Liver (tissue), 9 donors: Measurements from ENCODE around the gene CCDC141. TPM values are rescaled to one million over a fixed set of nuclear protein-coding genes. Genes with fewer than 3 reads are reported as not detected.
A peak's percentile ranks its signal among the peaks of the same experiment; 100 is the strongest.

Experiments
- DNase-seq: peaks from one replicate; pipeline ENCODE4 v3.0.0-alpha.2; 2017; ENCODE audit warnings: low spot score
- H3K27ac ChIP-seq, 2 donors: one replicate each; pipeline ENCODE4 v1.7.0; 2013; ENCODE audit warnings: inconsistent platforms in 2 of 2, low read length in 2 of 2, control low read depth in 1 of 2, low read depth in 1 of 2, mild to moderate bottlenecking in 1 of 2
- H3K27me3 ChIP-seq, 4 donors: one replicate each; pipeline versions ENCODE4 v1.6.1 to v1.7.0; 2013; ENCODE audit warnings: low read length in 3 of 4, inconsistent platforms in 1 of 4, mild to moderate bottlenecking in 1 of 4, moderate library complexity in 1 of 4; ENCODE audit not compliant: control insufficient read depth in 4 of 4, insufficient read depth in 4 of 4
- H3K36me3 ChIP-seq, 4 donors: one replicate each; pipeline versions ENCODE4 v1.6.1 to v1.7.0; 2013; ENCODE audit warnings: low read length in 3 of 4, mild to moderate bottlenecking in 3 of 4, low read depth in 1 of 4, moderate library complexity in 1 of 4; ENCODE audit not compliant: control insufficient read depth in 4 of 4, insufficient read depth in 3 of 4
- H3K4me1 ChIP-seq, 4 donors: one replicate each; pipeline versions ENCODE4 v1.6.1 to v1.7.0; 2013; ENCODE audit warnings: low read length in 3 of 4, mild to moderate bottlenecking in 3 of 4, moderate library complexity in 1 of 4; ENCODE audit not compliant: control insufficient read depth in 4 of 4, insufficient read depth in 4 of 4
- H3K4me3 ChIP-seq, 3 donors: one replicate each; pipeline versions ENCODE4 v1.6.1 to v1.7.0; 2013; ENCODE audit warnings: low read length in 3 of 3, control low read depth in 1 of 3, low read depth in 1 of 3, mild to moderate bottlenecking in 1 of 3
- H3K9ac ChIP-seq, 2 donors: one replicate each; pipeline ENCODE4 v1.7.0; 2013; ENCODE audit warnings: low read length in 2 of 2, mild to moderate bottlenecking in 2 of 2, moderate library complexity in 2 of 2, control low read depth in 1 of 2, low read depth in 1 of 2
- H3K9me3 ChIP-seq, 4 donors: one replicate each; pipeline versions ENCODE4 v1.6.1 to v1.7.0; 2013; ENCODE audit warnings: low read length in 3 of 4; ENCODE audit not compliant: control insufficient read depth in 4 of 4
- CTCF ChIP-seq: fragments of 150-350 bp; IDR thresholded peaks from 2 replicates; pipeline ENCODE4 v1.5.1; 2017; ENCODE audit warnings: improper control_type of control experiment, low read depth, low read length; ENCODE audit not compliant: missing input control
- EGR1 ChIP-seq, 2 donors: IDR thresholded peaks; 2 replicates each; pipeline ENCODE4 v1.6.1; 2016 to 2018; ENCODE audit warnings: antibody characterized with exemption in 2 of 2, low read depth in 2 of 2
- FOXA1 ChIP-seq: IDR thresholded peaks from 2 replicates; pipeline ENCODE4 v1.6.1; 2016; ENCODE audit warnings: antibody characterized with exemption
- FOXA2 ChIP-seq: IDR thresholded peaks from 2 replicates; pipeline ENCODE4 v1.6.1; 2016; ENCODE audit warnings: antibody characterized with exemption
- GABPA ChIP-seq, 2 donors: IDR thresholded peaks in 1 of 2; conservative IDR thresholded peaks in 1 of 2; 2 replicates each; pipeline ENCODE4 v1.6.1; 2016; ENCODE audit warnings: antibody characterized with exemption in 2 of 2, mild to moderate bottlenecking in 1 of 2, moderate library complexity in 1 of 2
- HNF4A ChIP-seq, 2 donors: conservative IDR thresholded peaks; 2 replicates each; pipeline ENCODE4 v1.6.1; 2016; ENCODE audit warnings: antibody characterized with exemption in 2 of 2, mild to moderate bottlenecking in 2 of 2
- HNF4G ChIP-seq: IDR thresholded peaks from 2 replicates; pipeline ENCODE4 v1.6.1; 2016; ENCODE audit warnings: antibody characterized with exemption
- JUND ChIP-seq, 2 donors: IDR thresholded peaks; 2 replicates each; pipeline ENCODE4 v1.6.1; 2016; ENCODE audit warnings: antibody characterized with exemption in 2 of 2
- NR2F2 ChIP-seq: IDR thresholded peaks from 2 replicates; pipeline ENCODE4 v1.6.1; 2016; ENCODE audit warnings: antibody characterized with exemption
- RAD21 ChIP-seq, 2 donors: IDR thresholded peaks; 2 replicates each; pipeline ENCODE4 v1.6.1; 2016; ENCODE audit warnings: antibody characterized with exemption in 2 of 2, mild to moderate bottlenecking in 2 of 2
- REST ChIP-seq: IDR thresholded peaks from 2 replicates; pipeline ENCODE4 v1.6.1; 2016; ENCODE audit warnings: antibody characterized with exemption, mild to moderate bottlenecking
- RXRA ChIP-seq, 2 donors: IDR thresholded peaks; 2 replicates each; pipeline ENCODE4 v1.6.1; 2017 to 2018; ENCODE audit warnings: antibody characterized with exemption in 2 of 2, mild to moderate bottlenecking in 1 of 2
- SP1 ChIP-seq: IDR thresholded peaks from 2 replicates; pipeline ENCODE4 v1.6.1; 2018; ENCODE audit warnings: antibody characterized with exemption, mild to moderate bottlenecking
- TAF1 ChIP-seq: conservative IDR thresholded peaks from 2 replicates; pipeline ENCODE4 v1.6.1; 2016; ENCODE audit warnings: antibody characterized with exemption, mild to moderate bottlenecking
- YY1 ChIP-seq: IDR thresholded peaks from 2 replicates; pipeline ENCODE4 v1.6.1; 2016; ENCODE audit warnings: antibody characterized with exemption, mild to moderate bottlenecking
- WGBS: extraction: QIAGEN DNeasy Blood & Tissue Kit; methylation state at CpG from one replicate; pipeline ENCODE4 v1.1.7; 2013; 5-methylcytosine and 5-hydroxymethylcytosine counted together
- polyA plus RNA-seq, 2 donors: library from polyadenylated mRNA; stranded (reverse) in 1 of 2; unstranded in 1 of 2; fragments of 200-250 nt in 1 of 2; fragments of >200 nt in 1 of 2; fragmentation: Nextera tagmentation in 1 of 2; extraction: Ambion mirVana in 1 of 2; gene quantifications; one replicate each; pipeline versions ENCODE4 v1.2.1 to v1.2.3, GENCODE V29; 2013 to 2015
- total RNA-seq, 2 donors: library from RNA; depleted of rRNA; stranded (reverse); fragments of >200 nt; gene quantifications; one replicate each; pipeline ENCODE4 v1.2.3, GENCODE V29; 2014
- TF ChIP-seq, protein P1 (sequence below): IDR thresholded peaks from 2 replicates; pipeline ENCODE4 v1.6.1; 2016; ENCODE audit warnings: antibody characterized with exemption
- TF ChIP-seq, protein P2 (sequence below): IDR thresholded peaks from 2 replicates; pipeline ENCODE4 v1.6.1; 2016; ENCODE audit warnings: antibody characterized with exemption
- TF ChIP-seq, protein P3 (sequence below): IDR thresholded peaks from 2 replicates; pipeline ENCODE4 v1.6.1; 2016; ENCODE audit warnings: antibody characterized with exemption
- donor health status: healthy.
- donor health status: healthy.
- donor health status: healthy.
- donor health status: healthy.
- donor health status: healthy.

The CCDC141 gene
- total and polyA plus RNA-seq, 4 donors: 0.05 to 1.0 (median 0.39) TPM

GRCh38 chr2:178949584-178949983 lies 100.4 kb downstream of the CCDC141 start:
- Histone ChIP-seq H3K4me3 (no peak overlapping the region), H3K9ac (no peak overlapping the region), H3K9me3 (no peaks in the 10 kb centered on the region), H3K36me3 (no peaks in the 10 kb centered on the region), H3K27ac (no peak overlapping the region), H3K27me3 (no peaks in the 10 kb centered on the region), H3K4me1 (peaks cover 0 to 12% (median 7%) of the 10 kb centered on the region in 4 donors)
- TF ChIP-seq SP1 (no peak), NR2F2 (no peak), YY1 (no peak), RXRA (IDR thresholded peaks at IDR 0.05) (no peak), FOXA1 (no peak), REST (no peak)
- TF ChIP-seq, protein P1, sequence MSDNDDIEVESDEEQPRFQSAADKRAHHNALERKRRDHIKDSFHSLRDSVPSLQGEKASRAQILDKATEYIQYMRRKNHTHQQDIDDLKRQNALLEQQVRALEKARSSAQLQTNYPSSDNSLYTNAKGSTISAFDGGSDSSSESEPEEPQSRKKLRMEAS: no peak
- no peak for DNase-seq
- WGBS: 47% methylated on average over 4 of the region's 4 CpGs

- Histone ChIP-seq H3K9me3 (no peaks in the 10 kb centered on the region), H3K36me3 (no peaks in the 10 kb centered on the region), H3K4me1 (peaks cover 0 to 12% (median 7%) of the 10 kb centered on the region in 4 donors), H3K27me3 (no peaks in the 10 kb centered on the region), H3K4me3 (no peak overlapping the region), H3K9ac (no peak overlapping the region), H3K27ac (no peak overlapping the region)
- WGBS: 57% methylated on average over 2 of the region's 2 CpGs
- no peak for DNase-seq
- TF ChIP-seq EGR1 (IDR thresholded peaks at IDR 0.05; ENCODE audit: low read depth in 2 of 2) (no peak), REST (no peak), RAD21 (IDR thresholded peaks at IDR 0.05) (no peak), RXRA (IDR thresholded peaks at IDR 0.05) (peak in 1 of 2 donors; percentile 31), FOXA2 (no peak), NR2F2 (no peak), HNF4G (peak; percentile 83), TAF1 (no peak), HNF4A (conservative IDR thresholded peaks at IDR 0.05) (peak; percentile 72 to 89), SP1 (peak; percentile 45), YY1 (no peak), CTCF (no peak), JUND (IDR thresholded peaks at IDR 0.05) (peak in 1 of 2 donors; percentile 46), GABPA (IDR thresholded peaks at IDR 0.05 in 1 of 2, conservative IDR thresholded peaks at IDR 0.05 in 1 of 2) (no peak), FOXA1 (no peak)
- TF ChIP-seq, protein P2, sequence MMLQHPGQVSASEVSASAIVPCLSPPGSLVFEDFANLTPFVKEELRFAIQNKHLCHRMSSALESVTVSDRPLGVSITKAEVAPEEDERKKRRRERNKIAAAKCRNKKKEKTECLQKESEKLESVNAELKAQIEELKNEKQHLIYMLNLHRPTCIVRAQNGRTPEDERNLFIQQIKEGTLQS: peak; percentile 43
- TF ChIP-seq, protein P3, sequence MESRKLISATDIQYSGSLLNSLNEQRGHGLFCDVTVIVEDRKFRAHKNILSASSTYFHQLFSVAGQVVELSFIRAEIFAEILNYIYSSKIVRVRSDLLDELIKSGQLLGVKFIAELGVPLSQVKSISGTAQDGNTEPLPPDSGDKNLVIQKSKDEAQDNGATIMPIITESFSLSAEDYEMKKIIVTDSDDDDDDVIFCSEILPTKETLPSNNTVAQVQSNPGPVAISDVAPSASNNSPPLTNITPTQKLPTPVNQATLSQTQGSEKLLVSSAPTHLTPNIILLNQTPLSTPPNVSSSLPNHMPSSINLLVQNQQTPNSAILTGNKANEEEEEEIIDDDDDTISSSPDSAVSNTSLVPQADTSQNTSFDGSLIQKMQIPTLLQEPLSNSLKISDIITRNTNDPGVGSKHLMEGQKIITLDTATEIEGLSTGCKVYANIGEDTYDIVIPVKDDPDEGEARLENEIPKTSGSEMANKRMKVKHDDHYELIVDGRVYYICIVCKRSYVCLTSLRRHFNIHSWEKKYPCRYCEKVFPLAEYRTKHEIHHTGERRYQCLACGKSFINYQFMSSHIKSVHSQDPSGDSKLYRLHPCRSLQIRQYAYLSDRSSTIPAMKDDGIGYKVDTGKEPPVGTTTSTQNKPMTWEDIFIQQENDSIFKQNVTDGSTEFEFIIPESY: no peak
- TF ChIP-seq, protein P1: no peak
Observed at GRCh38 chr2:178949151-178949550, 100.8 kb downstream of the CCDC141 start.
